Liver (tissue), 3 donors: Measurements from ENCODE around the gene MAMDC2.

ENCODE experiments used
- CTCF ChIP-seq: fragments of 150-350 bp; IDR thresholded peaks from 2 replicates; pipeline ENCODE4 v1.5.1; 2017; ENCODE audit warnings: improper control_type of control experiment, low read depth, low read length; ENCODE audit not compliant: missing input control
- MAX ChIP-seq: IDR thresholded peaks from 2 replicates; pipeline ENCODE4 v1.6.1; 2016; ENCODE audit warnings: antibody characterized with exemption
- RAD21 ChIP-seq, 2 donors: IDR thresholded peaks; 2 replicates each; pipeline ENCODE4 v1.6.1; 2016; ENCODE audit warnings: antibody characterized with exemption in 2 of 2, mild to moderate bottlenecking in 2 of 2
- TAF1 ChIP-seq: conservative IDR thresholded peaks from 2 replicates; pipeline ENCODE4 v1.6.1; 2016; ENCODE audit warnings: antibody characterized with exemption, mild to moderate bottlenecking
- donor health status: healthy.
- donor health status: healthy.

- TF ChIP-seq TAF1 = no peak
- TF ChIP-seq CTCF = no peak
- no peak for TF ChIP-seq RAD21 (IDR thresholded peaks at IDR 0.05)
- TF ChIP-seq MAX = no peak
Observed at GRCh38 chr9:70137577-70137976, 93.9 kb downstream of the MAMDC2 start.
